Measurements from ENCODE around the gene GJC3. TPM values are rescaled to one million over a fixed set of nuclear protein-coding genes. Genes with fewer than 3 reads are reported as not detected.

Gene GJC3
- total RNA-seq, 1 experiment from 2014 or later = not detected

DNA sequence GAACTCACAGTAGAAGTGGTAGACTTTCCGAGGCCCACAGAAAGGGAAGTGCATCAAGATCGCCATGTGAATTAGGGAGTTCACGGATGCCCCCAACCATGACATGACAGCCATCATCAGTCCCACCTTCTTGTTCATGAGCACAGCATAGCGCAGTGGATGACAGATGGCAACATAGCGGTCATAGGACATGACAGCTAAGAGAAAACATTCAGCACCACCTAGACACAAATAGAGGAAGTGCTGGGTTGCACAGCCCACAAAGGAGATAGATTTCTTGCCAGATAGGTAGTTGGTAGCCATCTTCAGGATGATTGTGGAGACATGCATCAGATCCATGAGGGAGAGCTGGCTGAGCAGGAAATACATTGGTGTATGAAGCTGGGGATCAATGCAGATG, 52.9 kb downstream of the GJC3 start:
- Histone ChIP-seq H3K27ac (ENCODE audit: low read length) (no peak overlapping the region), H3K27me3 (ENCODE audit: control insufficient read depth, insufficient read depth, low read length) (peaks cover 6% of the 10 kb centered on the region; the same call in 1 of the 2 replicates), H3K9me3 (ENCODE audit: control insufficient read depth, insufficient read depth, low read depth, low read length) (no peaks in the 10 kb centered on the region), H3K4me3 (ENCODE audit: low read depth in 2 of 2, low read length in 2 of 2) (no peak overlapping the region), H3K4me1 (ENCODE audit: control insufficient read depth, insufficient read depth, low read length) (no peaks in the 10 kb centered on the region), H3K36me3 (ENCODE audit: control insufficient read depth, insufficient read depth, low read length) (no peaks in the 10 kb centered on the region)
- no peak for TF ChIP-seq POLR2AphosphoS5 (IDR thresholded peaks at IDR 0.05; ENCODE audit: low read depth, low read length)
- TF ChIP-seq, protein P1, sequence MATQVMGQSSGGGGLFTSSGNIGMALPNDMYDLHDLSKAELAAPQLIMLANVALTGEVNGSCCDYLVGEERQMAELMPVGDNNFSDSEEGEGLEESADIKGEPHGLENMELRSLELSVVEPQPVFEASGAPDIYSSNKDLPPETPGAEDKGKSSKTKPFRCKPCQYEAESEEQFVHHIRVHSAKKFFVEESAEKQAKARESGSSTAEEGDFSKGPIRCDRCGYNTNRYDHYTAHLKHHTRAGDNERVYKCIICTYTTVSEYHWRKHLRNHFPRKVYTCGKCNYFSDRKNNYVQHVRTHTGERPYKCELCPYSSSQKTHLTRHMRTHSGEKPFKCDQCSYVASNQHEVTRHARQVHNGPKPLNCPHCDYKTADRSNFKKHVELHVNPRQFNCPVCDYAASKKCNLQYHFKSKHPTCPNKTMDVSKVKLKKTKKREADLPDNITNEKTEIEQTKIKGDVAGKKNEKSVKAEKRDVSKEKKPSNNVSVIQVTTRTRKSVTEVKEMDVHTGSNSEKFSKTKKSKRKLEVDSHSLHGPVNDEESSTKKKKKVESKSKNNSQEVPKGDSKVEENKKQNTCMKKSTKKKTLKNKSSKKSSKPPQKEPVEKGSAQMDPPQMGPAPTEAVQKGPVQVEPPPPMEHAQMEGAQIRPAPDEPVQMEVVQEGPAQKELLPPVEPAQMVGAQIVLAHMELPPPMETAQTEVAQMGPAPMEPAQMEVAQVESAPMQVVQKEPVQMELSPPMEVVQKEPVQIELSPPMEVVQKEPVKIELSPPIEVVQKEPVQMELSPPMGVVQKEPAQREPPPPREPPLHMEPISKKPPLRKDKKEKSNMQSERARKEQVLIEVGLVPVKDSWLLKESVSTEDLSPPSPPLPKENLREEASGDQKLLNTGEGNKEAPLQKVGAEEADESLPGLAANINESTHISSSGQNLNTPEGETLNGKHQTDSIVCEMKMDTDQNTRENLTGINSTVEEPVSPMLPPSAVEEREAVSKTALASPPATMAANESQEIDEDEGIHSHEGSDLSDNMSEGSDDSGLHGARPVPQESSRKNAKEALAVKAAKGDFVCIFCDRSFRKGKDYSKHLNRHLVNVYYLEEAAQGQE (IDR thresholded peaks at IDR 0.05; ENCODE audit: insufficient read depth in 1 of 2, low read depth in 2 of 2, low read length in 1 of 2) = no peak
- TF ChIP-seq TCF7L2 (IDR thresholded peaks at IDR 0.05; ENCODE audit: low read depth, low read length) = no peak
- TF ChIP-seq SIN3A (IDR thresholded peaks at IDR 0.05; ENCODE audit: borderline replicate concordance, insufficient read depth, low read depth, low read length) = no peak
- TF ChIP-seq, protein P2, sequence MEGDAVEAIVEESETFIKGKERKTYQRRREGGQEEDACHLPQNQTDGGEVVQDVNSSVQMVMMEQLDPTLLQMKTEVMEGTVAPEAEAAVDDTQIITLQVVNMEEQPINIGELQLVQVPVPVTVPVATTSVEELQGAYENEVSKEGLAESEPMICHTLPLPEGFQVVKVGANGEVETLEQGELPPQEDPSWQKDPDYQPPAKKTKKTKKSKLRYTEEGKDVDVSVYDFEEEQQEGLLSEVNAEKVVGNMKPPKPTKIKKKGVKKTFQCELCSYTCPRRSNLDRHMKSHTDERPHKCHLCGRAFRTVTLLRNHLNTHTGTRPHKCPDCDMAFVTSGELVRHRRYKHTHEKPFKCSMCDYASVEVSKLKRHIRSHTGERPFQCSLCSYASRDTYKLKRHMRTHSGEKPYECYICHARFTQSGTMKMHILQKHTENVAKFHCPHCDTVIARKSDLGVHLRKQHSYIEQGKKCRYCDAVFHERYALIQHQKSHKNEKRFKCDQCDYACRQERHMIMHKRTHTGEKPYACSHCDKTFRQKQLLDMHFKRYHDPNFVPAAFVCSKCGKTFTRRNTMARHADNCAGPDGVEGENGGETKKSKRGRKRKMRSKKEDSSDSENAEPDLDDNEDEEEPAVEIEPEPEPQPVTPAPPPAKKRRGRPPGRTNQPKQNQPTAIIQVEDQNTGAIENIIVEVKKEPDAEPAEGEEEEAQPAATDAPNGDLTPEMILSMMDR (IDR thresholded peaks at IDR 0.05) = no peak
- in situ Hi-C loops (cut with HindIII; ENCODE audit: low pct_unique_long_range_greater_than_20kb, low sequenced_read_pairs) = no loop called here
- intact Hi-C loops (cut with micrococcal nuclease; ENCODE audit: unreplicated experiment) = no loop called here
- ATAC-seq (no peak), DNase-seq (ENCODE audit: low read depth, low spot score) (no peak)
- ChIA-PET POLR2A (no interaction called here), CTCF (no interaction called here)
- BruUV-seq (replicated peaks) = no TSS peak

Other genes starting within 250 kb of the GJC3 start
- 0.31 TPM for gene CYP3A5, start 249.6 kb downstream of the GJC3 start, total RNA-seq (2021; ENCODE audit: unreplicated experiment)
- not detected for gene CYP3A7, start 194.4 kb downstream of the GJC3 start, total RNA-seq (2021; ENCODE audit: unreplicated experiment)
- 0.15 TPM for gene CYP3A4, start 145.4 kb downstream of the GJC3 start, total RNA-seq (2021; ENCODE audit: unreplicated experiment)
- not detected for gene CYP3A43, start 101.6 kb downstream of the GJC3 start, total RNA-seq (2021; ENCODE audit: unreplicated experiment)
- gene OR2AE1, start 52.6 kb downstream of the GJC3 start, total RNA-seq (2021; ENCODE audit: unreplicated experiment) = not detected
- 28.1 TPM for gene TRIM4, start 10.1 kb downstream of the GJC3 start, total RNA-seq (2021; ENCODE audit: unreplicated experiment)
- 0.49 TPM for gene AZGP1, start 46.4 kb upstream of the GJC3 start, total RNA-seq (2021; ENCODE audit: unreplicated experiment)
- gene ZKSCAN1, start 86.0 kb upstream of the GJC3 start, total RNA-seq (2021; ENCODE audit: unreplicated experiment) = 55.5 TPM
- gene ZSCAN21, start 120.2 kb upstream of the GJC3 start, total RNA-seq (2021; ENCODE audit: unreplicated experiment) = 13.4 TPM
- 32.9 TPM for gene ZNF3, start 152.1 kb upstream of the GJC3 start, total RNA-seq (2021; ENCODE audit: unreplicated experiment)
- gene COPS6, start 159.3 kb upstream of the GJC3 start, total RNA-seq (2021; ENCODE audit: unreplicated experiment) = 182 TPM
- gene MCM7, start 171.8 kb upstream of the GJC3 start, total RNA-seq (2021; ENCODE audit: unreplicated experiment) = 258 TPM
- gene AP4M1, start 172.0 kb upstream of the GJC3 start, total RNA-seq (2021; ENCODE audit: unreplicated experiment) = 42.6 TPM
- 92.3 TPM for gene TAF6, start 189.7 kb upstream of the GJC3 start, total RNA-seq (2021; ENCODE audit: unreplicated experiment)
- gene CNPY4, start 190.0 kb upstream of the GJC3 start, total RNA-seq (2021; ENCODE audit: unreplicated experiment) = 12.6 TPM
- gene MBLAC1, start 197.3 kb upstream of the GJC3 start, total RNA-seq (2021; ENCODE audit: unreplicated experiment) = 5.2 TPM
- gene LAMTOR4, start 219.3 kb upstream of the GJC3 start, total RNA-seq (2021; ENCODE audit: unreplicated experiment) = 224 TPM
- gene TRAPPC14, start 229.1 kb upstream of the GJC3 start, total RNA-seq (2021; ENCODE audit: unreplicated experiment) = 33.2 TPM
- 0.98 TPM for gene GAL3ST4, start 239.0 kb upstream of the GJC3 start, total RNA-seq (2021; ENCODE audit: unreplicated experiment)
- gene GPC2, start 247.8 kb upstream of the GJC3 start, total RNA-seq (2021; ENCODE audit: unreplicated experiment) = 7.9 TPM
- 1.7 TPM for gene STAG3, start 248.3 kb upstream of the GJC3 start, total RNA-seq (2021; ENCODE audit: unreplicated experiment)